ENCODE results near the gene PHF21A. TPM values are rescaled to one million over a fixed set of nuclear protein-coding genes. Genes with fewer than 3 reads are reported as not detected.

Gene PHF21A
- total RNA-seq, 2 experiments from 2014 or later, result 59.5 to 66.2 TPM

- ATAC-seq (ENCODE audit: poor library complexity), result no peak
- intact Hi-C loops (cut with DNase I, micrococcal nuclease), result no loop called here
- no peak overlapping the region for H3K27ac ChIP-seq (ENCODE audit: low read depth in 1 of 2, low read length in 2 of 2)
- Mint-ChIP-seq H3K4me3 (no peak overlapping the region), H3K9me3 (no peaks in the 10 kb centered on the region), H3K36me3 (ENCODE audit: low read depth) (peaks cover 76% of the 10 kb centered on the region), H3K27me3 (no peaks in the 10 kb centered on the region), H3K4me1 (ENCODE audit: low read depth) (no peaks in the 10 kb centered on the region), H3K27ac (no peak overlapping the region)
- no peaks in the 10 kb centered on the region for H3K4me1 ChIP-seq (ENCODE audit: insufficient read depth, low read length)
- no peaks in the 10 kb centered on the region for H3K27me3 ChIP-seq (ENCODE audit: control insufficient read depth in 1 of 2, insufficient read depth in 2 of 2, low read length in 2 of 2)
- no peaks in the 10 kb centered on the region for H3K9me3 ChIP-seq (ENCODE audit: control insufficient read depth in 1 of 2, insufficient read depth in 1 of 2, low read length in 2 of 2)
- no peak for DNase-seq
- POLR2A ChIA-PET, result interaction anchor here (0.5 kb wide), 1 partner anchor 263 kb away, joined by 3 read pairs; no protein-coding TSS in a partner anchor
- CTCF ChIA-PET, result interaction anchor here (1.3 kb wide), 1 partner anchor 23 kb away, joined by 3 read pairs; no protein-coding TSS in a partner anchor
- peaks cover 51% of the 10 kb centered on the region for H3K36me3 ChIP-seq (ENCODE audit: insufficient read depth, low read length)
- no peak overlapping the region for H3K4me3 ChIP-seq (ENCODE audit: low read length)
- no peak for TF ChIP-seq CTCF (IDR thresholded peaks at IDR 0.05)
These were observed 178.9 kb downstream of the PHF21A start for GRCh38 chr11:45942381-45942780.

- POLR2A ChIA-PET, result no interaction called here
- peaks cover 55% of the 10 kb centered on the region for H3K36me3 ChIP-seq (ENCODE audit: insufficient read depth, low read length)
- no peaks in the 10 kb centered on the region for H3K9me3 Mint-ChIP-seq
- peaks cover 76% of the 10 kb centered on the region for H3K36me3 Mint-ChIP-seq (ENCODE audit: low read depth)
- no peak overlapping the region for H3K4me3 Mint-ChIP-seq
- ATAC-seq (ENCODE audit: poor library complexity), result no peak
- H3K27ac Mint-ChIP-seq, result no peak overlapping the region
- H3K27me3 ChIP-seq (ENCODE audit: control insufficient read depth in 1 of 2, insufficient read depth in 2 of 2, low read length in 2 of 2), result no peaks in the 10 kb centered on the region
- intact Hi-C loops (cut with DNase I, micrococcal nuclease), result no loop called here
- no peak for DNase-seq
- H3K27ac ChIP-seq (ENCODE audit: low read depth in 1 of 2, low read length in 2 of 2), result no peak overlapping the region
- no peaks in the 10 kb centered on the region for H3K4me1 Mint-ChIP-seq (ENCODE audit: low read depth)
- TF ChIP-seq CTCF (IDR thresholded peaks at IDR 0.05), result no peak
- no peak overlapping the region for H3K4me3 ChIP-seq (ENCODE audit: low read length)
- H3K27me3 Mint-ChIP-seq, result no peaks in the 10 kb centered on the region
- CTCF ChIA-PET, result no interaction called here
- H3K9me3 ChIP-seq (ENCODE audit: control insufficient read depth in 1 of 2, insufficient read depth in 1 of 2, low read length in 2 of 2), result no peaks in the 10 kb centered on the region
- H3K4me1 ChIP-seq (ENCODE audit: insufficient read depth, low read length), result no peaks in the 10 kb centered on the region
These were observed 180.0 kb downstream of the PHF21A start for GRCh38 chr11:45941285-45941684.

GRCh38 chr11:45939836-45940235 lies 181.4 kb downstream of the PHF21A start:
- POLR2A ChIA-PET, result no interaction called here
- CTCF ChIA-PET, result no interaction called here
- H3K36me3 ChIP-seq (ENCODE audit: insufficient read depth, low read length), result peaks cover 56% of the 10 kb centered on the region

More at GRCh38 chr11:45939836-45940235, 181.4 kb downstream of the PHF21A start:
- H3K4me1 ChIP-seq (ENCODE audit: insufficient read depth, low read length), result no peaks in the 10 kb centered on the region
- Mint-ChIP-seq H3K36me3 (ENCODE audit: low read depth) (peaks cover 77% of the 10 kb centered on the region), H3K4me3 (no peak overlapping the region), H3K4me1 (ENCODE audit: low read depth) (no peaks in the 10 kb centered on the region), H3K27me3 (no peaks in the 10 kb centered on the region), H3K27ac (no peak overlapping the region), H3K9me3 (no peaks in the 10 kb centered on the region)
- H3K9me3 ChIP-seq (ENCODE audit: control insufficient read depth in 1 of 2, insufficient read depth in 1 of 2, low read length in 2 of 2), result no peaks in the 10 kb centered on the region
- H3K27ac ChIP-seq (ENCODE audit: low read depth in 1 of 2, low read length in 2 of 2), result no peak overlapping the region
- no peak for DNase-seq
- no peak overlapping the region for H3K4me3 ChIP-seq (ENCODE audit: low read length)
- no peaks in the 10 kb centered on the region for H3K27me3 ChIP-seq (ENCODE audit: control insufficient read depth in 1 of 2, insufficient read depth in 2 of 2, low read length in 2 of 2)
- intact Hi-C loops (cut with DNase I, micrococcal nuclease), result no loop called here
- TF ChIP-seq CTCF (IDR thresholded peaks at IDR 0.05), result no peak
- no peak for ATAC-seq (ENCODE audit: poor library complexity)

Data from CD4-positive, alpha-beta T cell (primary cell).